ENCODE measurements around the gene GPATCH8. TPM values are rescaled to one million over a fixed set of nuclear protein-coding genes. Genes with fewer than 3 reads are reported as not detected.

Gene GPATCH8
- total and polyA plus RNA-seq, 9 of the 15 experiments (the other 6 are each of a cell fraction or from before 2014, with no cell fraction given): 10.6 to 29.6 (median 13.2) TPM

GRCh38 chr17:44487170-44487569, 16.0 kb downstream of the GPATCH8 start:
- in situ Hi-C loops (cut with MboI) (no loop called here), intact Hi-C loops (cut with micrococcal nuclease) (no loop called here)
- peaks cover 0 to 3% of the 10 kb centered on the region in 2 experiments; a peak in 1 of 5 replicates for H3K4me1 ChIP-seq (replicated peaks in 1 of 2; ENCODE audit: control insufficient read depth in 2 of 2, insufficient read depth in 2 of 2, low read length in 2 of 2)
- TF ChIP-seq NFIX (CRISPR knock-in tag; IDR thresholded peaks at IDR 0.05; ENCODE audit: low read depth) (peak; percentile 63), IRF9 (tag; IDR thresholded peaks at IDR 0.05) (no peak), NFIC (IDR thresholded peaks at IDR 0.05) (peak; percentile 96)
- ChIA-PET CTCF (ENCODE audit: low intra/inter-chr PET ratio) (no interaction called here), POLR2A (interaction anchor here (0.7 kb wide), 1 partner anchor 13 kb away, joined by 3 read pairs; no protein-coding TSS in a partner anchor)
- H3K9me1 ChIP-seq (ENCODE audit: control insufficient read depth, insufficient read depth, low read length): no peaks in the 10 kb centered on the region
- BruUV-seq (replicated peaks): no TSS peak
- H3K9me3 ChIP-seq (replicated peaks; ENCODE audit: control insufficient read depth, insufficient read depth, low read depth, low read length): no peaks in the 10 kb centered on the region
- H3K9ac ChIP-seq (ENCODE audit: insufficient read depth in 1 of 2, low read depth in 2 of 2, low read length in 2 of 2): no peak overlapping the region
- H3K4me2 ChIP-seq (ENCODE audit: insufficient read depth, low read length): no peak overlapping the region
- no peaks in the 10 kb centered on the region for H3K27me3 ChIP-seq (ENCODE audit: control insufficient read depth in 2 of 2, insufficient read depth in 2 of 2, low read length in 2 of 2)
- ATAC-seq: no peak
- H3K27ac ChIP-seq (ENCODE audit: extremely low read depth, low read depth, low read length): no peak overlapping the region
- no peak overlapping the region for H2AFZ ChIP-seq (ENCODE audit: low read depth, low read length)
- peaks cover 66% of the 10 kb centered on the region for H3K79me2 ChIP-seq (ENCODE audit: control insufficient read depth, insufficient read depth, low read length)
- no peak for FAIRE-seq
- WGBS (ENCODE audit: insufficient coverage, low coverage, missing lambda C conversion rate): 89% methylated on average over 2 of the region's 2 CpGs
- peaks cover 22% of the 10 kb centered on the region; the same call in 1 of the 3 replicates for H3K36me3 ChIP-seq (ENCODE audit: control insufficient read depth, insufficient read depth, low read length)
- H4K20me1 ChIP-seq (replicated peaks; ENCODE audit: control insufficient read depth, insufficient read depth, low read length): no peaks in the 10 kb centered on the region
- no peak overlapping the region for H3K4me3 ChIP-seq
- no peak for DNase-seq (ENCODE audit: extremely low read depth in 1 of 4, low spot score in 3 of 4)

GRCh38 chr17:44473367-44473766, 29.8 kb downstream of the GPATCH8 start:
- H4K20me1 ChIP-seq (replicated peaks; ENCODE audit: control insufficient read depth, insufficient read depth, low read length): 0 out of 2 replicates have a peak, but pooled peaks cover 3% of the 10 kb centered on the region
- ChIA-PET CTCF (ENCODE audit: low intra/inter-chr PET ratio) (no interaction called here), POLR2A (interaction anchor here (1.2 kb wide), 1 partner anchor 12 kb away, joined by 7 read pairs; no protein-coding TSS in a partner anchor)
- H3K79me2 ChIP-seq (ENCODE audit: control insufficient read depth, insufficient read depth, low read length): peaks cover 56% of the 10 kb centered on the region
- H3K4me2 ChIP-seq (ENCODE audit: insufficient read depth, low read length): no peak overlapping the region
- H3K4me3 ChIP-seq: no peak overlapping the region
- DNase-seq (ENCODE audit: extremely low read depth in 1 of 4, low spot score in 3 of 4) (no peak), ATAC-seq (no peak), FAIRE-seq (no peak)
- no peaks in the 10 kb centered on the region for H3K9me1 ChIP-seq (ENCODE audit: control insufficient read depth, insufficient read depth, low read length)
- BruUV-seq (replicated peaks): no TSS peak
- WGBS (ENCODE audit: insufficient coverage, low coverage, missing lambda C conversion rate): 85% methylated on average over 4 of the region's 6 CpGs
- intact Hi-C loops (cut with micrococcal nuclease): no loop called here
- peaks cover 19% of the 10 kb centered on the region; the same call in 2 of the 3 replicates for H3K36me3 ChIP-seq (ENCODE audit: control insufficient read depth, insufficient read depth, low read length)
- in situ Hi-C loops (cut with MboI): no loop called here
- H3K4me1 ChIP-seq (replicated peaks in 1 of 2; ENCODE audit: control insufficient read depth in 2 of 2, insufficient read depth in 2 of 2, low read length in 2 of 2): no peaks in the 10 kb centered on the region; a peak in 1 of 5 replicates
- H2AFZ ChIP-seq (ENCODE audit: low read depth, low read length): no peak overlapping the region
- no peaks in the 10 kb centered on the region for H3K9me3 ChIP-seq (replicated peaks; ENCODE audit: control insufficient read depth, insufficient read depth, low read depth, low read length)
- no peaks in the 10 kb centered on the region for H3K27me3 ChIP-seq (ENCODE audit: control insufficient read depth in 2 of 2, insufficient read depth in 2 of 2, low read length in 2 of 2)
- TF ChIP-seq PTTG1 (tag; IDR thresholded peaks at IDR 0.05; ENCODE audit: low read depth): no peak
- TF ChIP-seq ZNF695 (CRISPR knock-in tag; IDR thresholded peaks at IDR 0.05): no peak
- H3K9ac ChIP-seq (ENCODE audit: insufficient read depth in 1 of 2, low read depth in 2 of 2, low read length in 2 of 2): no peak overlapping the region
- no peak overlapping the region for H3K27ac ChIP-seq (ENCODE audit: extremely low read depth, low read depth, low read length)

All from K562 (cell line).